A549 (cell line): ENCODE measurements around the gene HCFC1R1. TPM values are rescaled to one million over a fixed set of nuclear protein-coding genes. Genes with fewer than 3 reads are reported as not detected.

Source experiments
- ATAC-seq, 2 experiments: fragments of 200-7000 bp in 1 of 2; fragments of >200 bp in 1 of 2; cut with Nextera tagmentation in 1 of 2; cut with Tn5 transposase in 1 of 2; 3 replicates each; pipeline versions ENCODE4 v1.8.0 to v1.9.1; 2018 to 2020; ENCODE audit warnings: mild to moderate bottlenecking in 1 of 2, moderate library complexity in 1 of 2
- CTCF ChIA-PET: fragments of 300-600 bp; sonication (Branson Sonifier 250); formaldehyde crosslinking; extraction: SDS; loops from one replicate; lab custom pipeline; 2021; ENCODE audit warnings: antibody characterized with exemption, inconsistent platforms; lab: Yijun Ruan, JAX
- POLR2A ChIA-PET: fragments of 350-600 bp; formaldehyde crosslinking; extraction: SDS; loops from one replicate; lab custom pipeline; 2021; ENCODE audit warnings: antibody characterized with exemption, inconsistent platforms; lab: Yijun Ruan, JAX
- DNase-seq, 2 experiments: peaks; one replicate each; pipeline versions ENCODE4 v3.0.0 to v3.0.0-alpha.2; 2011 to 2016; ENCODE audit warnings: low read depth in 1 of 2, low spot score in 1 of 2
- FAIRE-seq: peaks from 2 replicates; lab custom pipeline; 2011; peaks lifted over from hg19 to GRCh38; lab: Jason Lieb, UNC
- H3K27ac ChIP-seq, 2 experiments: fragments of >200 bp; sonication (Bioruptor Twin); formaldehyde crosslinking; 3 replicates each; pipeline ENCODE4 v1.5.1; 2016 to 2017
- H3K4me1 ChIP-seq: fragments of >200 bp; sonication (Bioruptor Twin); formaldehyde crosslinking; 3 replicates; pipeline ENCODE4 v1.6.1; 2016
- H3K4me2 ChIP-seq: fragments of >200 bp; sonication (Bioruptor Twin); formaldehyde crosslinking; 3 replicates; pipeline ENCODE4 v1.6.1; 2016
- H3K4me3 ChIP-seq: fragments of >200 bp; sonication (Bioruptor Twin); formaldehyde crosslinking; 3 replicates; pipeline ENCODE4 v1.5.1; 2016
- H3K9me3 ChIP-seq: fragments of >200 bp; sonication (Bioruptor Twin); formaldehyde crosslinking; 3 replicates; pipeline ENCODE4 v1.6.1; 2016
- CBX2 ChIP-seq: fragments of 200-600 bp; sonication (generic); IDR thresholded peaks from 2 replicates; pipeline ENCODE4 v1.6.1; 2016; ENCODE audit warnings: low read depth, mild to moderate bottlenecking, borderline replicate concordance
- CHD2 ChIP-seq: fragments of 150-350 bp; IDR thresholded peaks from 2 replicates; pipeline ENCODE4 v1.6.1; 2014; ENCODE audit warnings: low read length; ENCODE audit not compliant: partially characterized antibody
- CHD4 ChIP-seq: fragments of 200-600 bp; sonication (generic); IDR thresholded peaks from 2 replicates; pipeline ENCODE4 v1.6.1; 2016; ENCODE audit warnings: antibody characterized with exemption, mild to moderate bottlenecking, borderline replicate concordance
- EHF ChIP-seq: fragments of 250-450 bp; sonication (Bioruptor Pico); IDR thresholded peaks from 2 replicates; pipeline ENCODE4 v1.5.0; 2020; ENCODE audit warnings: mild to moderate bottlenecking
- ESRRA ChIP-seq: fragments of 150-350 bp; IDR thresholded peaks from 2 replicates; pipeline ENCODE4 v1.6.1; 2014; ENCODE audit warnings: mild to moderate bottlenecking, low read length, borderline replicate concordance
- FOSL2 ChIP-seq, 2 experiments: fragments of 450-650 bp in 1 of 2; fragments of >200 bp in 1 of 2; sonication (Bioruptor Twin) in 1 of 2; formaldehyde crosslinking; IDR thresholded peaks; 2 replicates each; pipeline versions ENCODE4 v1.5.0 to v1.6.1; 2016 to 2020; ENCODE audit warnings: mild to moderate bottlenecking in 1 of 2, moderate library complexity in 1 of 2
- GATA3 ChIP-seq: IDR thresholded peaks from 2 replicates; pipeline ENCODE4 v1.6.1; 2012; ENCODE audit warnings: borderline replicate concordance
- HEYL ChIP-seq: fragments of 250-450 bp; sonication (Bioruptor Pico); IDR thresholded peaks from 2 replicates; pipeline ENCODE4 v1.8.0; 2021; ENCODE audit warnings: mild to moderate bottlenecking, moderate library complexity
- HOXB13 ChIP-seq: fragments of 250-450 bp; sonication (Bioruptor Pico); IDR thresholded peaks from 2 replicates; pipeline ENCODE4 v1.5.0; 2020; ENCODE audit warnings: low read depth, mild to moderate bottlenecking, moderate library complexity
- HOXB5 ChIP-seq: fragments of 250-450 bp; sonication (Bioruptor Pico); IDR thresholded peaks from 2 replicates; pipeline ENCODE4 v1.5.0; 2020; ENCODE audit warnings: mild to moderate bottlenecking, moderate library complexity
- KDM1A ChIP-seq: fragments of 200-600 bp; sonication (generic); IDR thresholded peaks from 2 replicates; pipeline ENCODE4 v1.6.1; 2016; ENCODE audit warnings: low read depth, mild to moderate bottlenecking
- MAX ChIP-seq: IDR thresholded peaks from 2 replicates; pipeline ENCODE4 v1.6.1; 2012
- NFE2L2 ChIP-seq: fragments of 150-350 bp; conservative IDR thresholded peaks from 2 replicates; pipeline ENCODE4 v1.6.1; 2014; ENCODE audit warnings: low read length
- NPAS2 ChIP-seq: fragments of 250-450 bp; sonication (Bioruptor Pico); IDR thresholded peaks from 2 replicates; pipeline ENCODE4 v1.8.0; 2022; ENCODE audit warnings: mild to moderate bottlenecking, moderate library complexity, borderline replicate concordance
- PHF8 ChIP-seq: fragments of 200-600 bp; sonication (generic); IDR thresholded peaks from 2 replicates; pipeline ENCODE4 v1.6.1; 2016; ENCODE audit warnings: low read depth, mild to moderate bottlenecking, antibody characterized with exemption, moderate library complexity, borderline replicate concordance
- RAD21 ChIP-seq, 2 experiments: fragments of >200 bp in 1 of 2; sonication (Bioruptor Twin) in 1 of 2; formaldehyde crosslinking in 1 of 2; IDR thresholded peaks in 1 of 2; conservative IDR thresholded peaks in 1 of 2; 2 replicates in 1 of 2; 3 replicates in 1 of 2; pipeline ENCODE4 v1.6.1; 2012 to 2018; ENCODE audit warnings: inconsistent platforms in 1 of 2
- RARB ChIP-seq: fragments of 250-450 bp; sonication (Bioruptor Pico); IDR thresholded peaks from 2 replicates; pipeline ENCODE4 v1.8.0; 2021; ENCODE audit warnings: mild to moderate bottlenecking, moderate library complexity
- RFX5 ChIP-seq: fragments of 450-650 bp; IDR thresholded peaks from 2 replicates; pipeline ENCODE4 v1.7.1; 2014; ENCODE audit warnings: antibody characterized with exemption, mild to moderate bottlenecking, moderate library complexity
- RNF2 ChIP-seq: fragments of 200-600 bp; sonication (generic); IDR thresholded peaks from 2 replicates; pipeline ENCODE4 v1.6.1; 2016; ENCODE audit warnings: low read depth, mild to moderate bottlenecking, antibody characterized with exemption, moderate library complexity, borderline replicate concordance
- SMC3 ChIP-seq: fragments of >200 bp; sonication (Bioruptor Twin); formaldehyde crosslinking; IDR thresholded peaks from 3 replicates; pipeline ENCODE4 v1.6.1; 2018; ENCODE audit warnings: inconsistent platforms
- TP53 ChIP-seq: fragments of 250-450 bp; sonication (Bioruptor Pico); IDR thresholded peaks from 2 replicates; pipeline ENCODE4 v1.5.0; 2021; ENCODE audit warnings: mild to moderate bottlenecking, moderate library complexity
- ZC3H11A ChIP-seq: fragments of 450-650 bp; IDR thresholded peaks from 2 replicates; pipeline ENCODE4 v1.6.1; 2014; ENCODE audit warnings: antibody characterized with exemption, mild to moderate bottlenecking
- WGBS: methylation state at CpG from one replicate; pipeline ENCODE4 v1.1.6; 2017; ENCODE audit errors: missing lambda C conversion rate; 5-methylcytosine and 5-hydroxymethylcytosine counted together
- polyA plus RNA-seq, 4 experiments: library from polyadenylated mRNA; depleted of rRNA in 3 of 4; stranded (reverse); fragments of >200 nt; fragmentation: RNase III in 1 of 4; extraction: RNeasy Plus Mini Kit Qiagen cat#74134 plus additional on column Dnase treatment in 1 of 4; gene quantifications; 2 replicates in 3 of 4; 3 replicates in 1 of 4; pipeline ENCODE4 v1.2.3, GENCODE V29; 2011 to 2017

Gene HCFC1R1
- polyA plus RNA-seq, 2 of the 4 experiments (the other 2 are of a cell fraction), result 46.4 to 179 TPM

- H3K27ac ChIP-seq, result no peak overlapping the region
- no peak overlapping the region for H3K4me3 ChIP-seq
- ATAC-seq, result no peak
- POLR2A ChIA-PET, result no interaction called here
- H3K4me2 ChIP-seq, result no peak overlapping the region
- no peaks in the 10 kb centered on the region for H3K9me3 ChIP-seq
- FAIRE-seq, result no peak
- no peak for DNase-seq
- 83% methylated on average over 1 of the region's 8 CpGs for WGBS
- TF ChIP-seq CHD2, result no peak
- no peak for TF ChIP-seq GATA3
- CTCF ChIA-PET, result interaction anchor here (1.0 to 1.6 kb wide), 6 partner anchors 15 to 68 kb away, joined by 3 to 5 read pairs (median 4); no protein-coding TSS in a partner anchor
- H3K4me1 ChIP-seq, result peaks cover 6% of the 10 kb centered on the region; the same call in 2 of the 3 replicates
These were observed 35.1 kb downstream of the HCFC1R1 start for GRCh38 chr16:2988590-2989099.

- Histone ChIP-seq H3K4me2 (no peak overlapping the region), H3K4me3 (no peak overlapping the region), H3K4me1 (peaks cover 6% of the 10 kb centered on the region; the same call in 2 of the 3 replicates), H3K27ac (no peak overlapping the region), H3K9me3 (no peaks in the 10 kb centered on the region)
- FAIRE-seq, result no peak
- ATAC-seq, result no peak
- no peak for TF ChIP-seq PHF8
- TF ChIP-seq TP53 (CRISPR knock-in tag), result no peak
- TF ChIP-seq SMC3, result no peak
- TF ChIP-seq HOXB5 (CRISPR knock-in tag), result peak; percentile 33; the same call in 1 of the 2 replicates
- CTCF ChIA-PET, result interaction anchor here (0.7 to 1.6 kb wide), 7 partner anchors 13 to 67 kb away, joined by 3 to 5 read pairs (median 3); no protein-coding TSS in a partner anchor
- POLR2A ChIA-PET, result no interaction called here
- no peak for DNase-seq
- WGBS, result 79% methylated on average over 2 of the region's 8 CpGs
These were observed 35.9 kb downstream of the HCFC1R1 start for GRCh38 chr16:2987833-2988232.

DNA sequence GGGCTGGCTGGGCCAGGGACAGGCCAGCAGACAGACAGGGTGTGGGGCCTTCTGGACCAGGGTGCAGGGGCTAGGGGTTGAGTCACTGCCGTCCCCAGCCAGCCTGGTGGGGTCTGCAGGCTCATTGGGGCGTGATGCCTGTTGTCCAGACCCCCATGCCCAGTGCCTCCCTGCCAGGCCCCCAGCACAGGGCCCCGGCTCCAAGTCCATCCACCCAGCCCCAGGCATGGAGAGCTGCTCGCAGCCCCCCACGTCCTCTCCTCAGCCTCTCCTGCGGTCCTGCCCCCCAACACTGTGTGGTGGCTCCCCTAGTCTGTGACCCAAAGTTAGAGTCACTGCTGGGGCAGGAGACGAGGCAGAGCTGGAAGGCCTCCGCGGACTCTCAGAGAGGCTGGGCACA lies 36.5 kb downstream of the HCFC1R1 start:
- H3K4me3 ChIP-seq, result no peak overlapping the region
- no peak for FAIRE-seq
- no peak for ATAC-seq
- WGBS, result 83% methylated on average over 5 of the region's 9 CpGs
- H3K27ac ChIP-seq, result no peak overlapping the region
- ChIA-PET POLR2A (no interaction called here), CTCF (interaction anchor here (0.7 to 2.3 kb wide), 5 partner anchors 14 to 67 kb away, joined by 3 to 10 read pairs (median 3); no protein-coding TSS in a partner anchor)
- H3K4me2 ChIP-seq, result no peak overlapping the region
- peaks cover 6% of the 10 kb centered on the region; the same call in 2 of the 3 replicates for H3K4me1 ChIP-seq
- no peaks in the 10 kb centered on the region for H3K9me3 ChIP-seq
- no peak for DNase-seq
- TF ChIP-seq KDM1A (no peak), RNF2 (no peak), MAX (no peak), RARB (no peak), SMC3 (no peak), CBX2 (no peak), RFX5 (no peak), ESRRA (no peak), FOSL2 (IDR thresholded peaks at IDR 0.05) (no peak), FOSL2 (CRISPR knock-in tag; IDR thresholded peaks at IDR 0.05) (no peak), HOXB13 (CRISPR knock-in tag) (no peak), PHF8 (no peak), ZC3H11A (no peak), EHF (CRISPR knock-in tag) (no peak), CHD4 (no peak), NFE2L2 (no peak), NPAS2 (no peak), RAD21 (conservative IDR thresholded peaks at IDR 0.05 in 1 of 2, IDR thresholded peaks at IDR 0.05 in 1 of 2) (no peak), HEYL (CRISPR knock-in tag) (no peak)
- TF ChIP-seq, all 56 proteins: peak for 0
